Measurements from ENCODE around the gene LMX1A. TPM values are rescaled to one million over a fixed set of nuclear protein-coding genes. Genes with fewer than 3 reads are reported as not detected.

Gene LMX1A
- polyA plus RNA-seq, 3 donors: not detected

DNA sequence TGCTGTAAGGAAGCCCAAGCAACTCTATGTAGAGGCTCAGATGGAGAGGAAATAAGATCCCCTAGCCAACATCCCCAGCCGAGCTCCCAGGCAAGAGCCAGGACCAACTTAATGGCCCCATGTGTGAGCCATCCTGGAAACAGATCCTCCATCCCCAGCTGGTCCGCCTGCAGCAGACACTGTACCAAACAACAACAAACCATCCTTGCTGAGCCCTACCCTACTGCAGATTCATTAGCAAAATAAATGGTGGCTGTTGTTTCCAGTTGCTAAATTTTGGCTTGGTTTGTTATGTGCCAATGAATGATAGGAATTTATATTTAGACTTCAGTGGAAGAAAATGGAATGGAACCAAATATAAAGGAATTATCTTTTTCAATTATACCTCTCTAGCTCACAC is 43.9 kb downstream of the LMX1A start:
- Mint-ChIP-seq H3K9me3 (peaks cover 0 to 3% (median 1%) of the 10 kb centered on the region in 7 donors), H3K4me3 (no peak overlapping the region), H3K27me3 (ENCODE audit: low read depth in 3 of 3) (peaks cover 5 to 10% (median 10%) of the 10 kb centered on the region in 3 donors), H3K27ac (no peak overlapping the region), H3K36me3 (no peaks in the 10 kb centered on the region), H3K4me1 (no peaks in the 10 kb centered on the region)
- Histone ChIP-seq H3K79me2 (ENCODE audit: insufficient read depth, low read length) (no peaks in the 10 kb centered on the region), H3K27ac (ENCODE audit: low read depth in 1 of 2, low read length in 2 of 2) (no peak overlapping the region), H3K9ac (ENCODE audit: insufficient read depth, low read length, poor library complexity, severe bottlenecking) (no peak overlapping the region), H3K9me3 (replicated peaks in 1 of 2; ENCODE audit: control insufficient read depth in 1 of 2, insufficient read depth in 1 of 2, low read length in 2 of 2) (no peaks in the 10 kb centered on the region), H2AFZ (ENCODE audit: insufficient read depth, low read depth, low read length, poor library complexity, severe bottlenecking) (no peak overlapping the region), H3K4me2 (replicated peaks; ENCODE audit: extremely low read depth, low read length, poor library complexity, severe bottlenecking) (no peak overlapping the region), H3K4me1 (ENCODE audit: control insufficient read depth in 1 of 2, insufficient read depth in 2 of 2, low read length in 2 of 2) (no peaks in the 10 kb centered on the region), H3K27me3 (ENCODE audit: control insufficient read depth in 2 of 2, insufficient read depth in 2 of 2, low read length in 2 of 2) (no peaks in the 10 kb centered on the region), H3K36me3 (replicated peaks in 1 of 2; ENCODE audit: control insufficient read depth in 1 of 2, insufficient read depth in 2 of 2, low read length in 2 of 2) (no peaks in the 10 kb centered on the region), H4K20me1 (ENCODE audit: insufficient read depth, low read length) (no peaks in the 10 kb centered on the region), H3K4me3 (replicated peaks in 1 of 3; ENCODE audit: low read depth in 2 of 3, low read length in 3 of 3) (no peak overlapping the region)
- WGBS (ENCODE audit: insufficient coverage): 83% methylated on average over 1 of the region's 2 CpGs
- TF ChIP-seq, protein P1, sequence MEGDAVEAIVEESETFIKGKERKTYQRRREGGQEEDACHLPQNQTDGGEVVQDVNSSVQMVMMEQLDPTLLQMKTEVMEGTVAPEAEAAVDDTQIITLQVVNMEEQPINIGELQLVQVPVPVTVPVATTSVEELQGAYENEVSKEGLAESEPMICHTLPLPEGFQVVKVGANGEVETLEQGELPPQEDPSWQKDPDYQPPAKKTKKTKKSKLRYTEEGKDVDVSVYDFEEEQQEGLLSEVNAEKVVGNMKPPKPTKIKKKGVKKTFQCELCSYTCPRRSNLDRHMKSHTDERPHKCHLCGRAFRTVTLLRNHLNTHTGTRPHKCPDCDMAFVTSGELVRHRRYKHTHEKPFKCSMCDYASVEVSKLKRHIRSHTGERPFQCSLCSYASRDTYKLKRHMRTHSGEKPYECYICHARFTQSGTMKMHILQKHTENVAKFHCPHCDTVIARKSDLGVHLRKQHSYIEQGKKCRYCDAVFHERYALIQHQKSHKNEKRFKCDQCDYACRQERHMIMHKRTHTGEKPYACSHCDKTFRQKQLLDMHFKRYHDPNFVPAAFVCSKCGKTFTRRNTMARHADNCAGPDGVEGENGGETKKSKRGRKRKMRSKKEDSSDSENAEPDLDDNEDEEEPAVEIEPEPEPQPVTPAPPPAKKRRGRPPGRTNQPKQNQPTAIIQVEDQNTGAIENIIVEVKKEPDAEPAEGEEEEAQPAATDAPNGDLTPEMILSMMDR (IDR thresholded peaks at IDR 0.05): no peak
- intact Hi-C loops (cut with micrococcal nuclease): no loop called here
- DNase-seq: no peak

DNA sequence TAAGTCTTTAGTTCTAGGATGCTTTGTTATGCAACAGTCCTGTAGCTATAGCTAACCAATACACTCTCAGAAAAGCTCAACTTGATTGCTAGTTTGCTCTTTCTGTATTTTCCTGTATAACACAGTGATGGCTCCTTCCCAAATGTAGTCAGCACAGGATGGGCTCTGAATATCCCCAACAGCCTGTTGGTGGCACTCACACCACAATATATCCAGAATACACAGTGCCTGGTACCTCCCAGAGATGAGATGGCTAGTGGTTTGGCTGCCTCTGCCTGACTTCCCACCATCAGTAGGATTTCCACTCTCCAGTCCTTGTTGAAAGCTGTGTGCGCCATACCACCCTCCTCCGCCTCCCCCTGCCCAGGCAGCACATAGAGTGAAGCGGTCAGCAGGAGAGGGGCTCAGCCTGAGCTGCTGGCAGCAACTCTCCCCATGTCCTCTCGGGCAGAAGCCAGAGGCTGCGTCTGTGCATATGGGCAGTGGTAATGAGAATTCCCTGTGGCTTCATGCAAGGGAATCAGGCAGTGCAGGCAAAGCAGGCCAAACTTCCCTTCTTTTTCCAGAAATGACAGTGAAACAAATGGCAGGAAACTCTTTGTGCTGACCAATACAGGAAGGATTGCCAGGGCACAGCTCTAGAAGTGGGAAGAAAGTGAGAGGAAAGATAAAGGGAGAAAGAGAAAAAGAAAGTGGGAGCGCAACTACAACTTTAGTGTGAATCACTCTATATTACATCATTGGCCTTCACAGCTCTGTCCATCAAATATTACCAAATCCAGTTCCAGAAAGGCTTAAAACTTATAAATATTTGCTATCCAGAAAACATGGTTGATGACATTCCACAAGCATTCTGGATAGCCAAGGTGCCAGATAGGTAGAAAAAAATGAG is 49.7 kb downstream of the LMX1A start:
- intact Hi-C loops (cut with micrococcal nuclease): no loop called here
- Histone ChIP-seq H3K9me3 (replicated peaks in 1 of 2; ENCODE audit: control insufficient read depth in 1 of 2, insufficient read depth in 1 of 2, low read length in 2 of 2) (no peaks in the 10 kb centered on the region), H3K4me2 (replicated peaks; ENCODE audit: extremely low read depth, low read length, poor library complexity, severe bottlenecking) (no peak overlapping the region), H3K4me3 (replicated peaks in 1 of 3; ENCODE audit: low read depth in 2 of 3, low read length in 3 of 3) (no peak overlapping the region), H3K36me3 (replicated peaks in 1 of 2; ENCODE audit: control insufficient read depth in 1 of 2, insufficient read depth in 2 of 2, low read length in 2 of 2) (no peaks in the 10 kb centered on the region), H3K79me2 (ENCODE audit: insufficient read depth, low read length) (no peaks in the 10 kb centered on the region), H3K27me3 (ENCODE audit: control insufficient read depth in 2 of 2, insufficient read depth in 2 of 2, low read length in 2 of 2) (no peaks in the 10 kb centered on the region), H3K27ac (ENCODE audit: low read depth in 1 of 2, low read length in 2 of 2) (no peak overlapping the region), H4K20me1 (ENCODE audit: insufficient read depth, low read length) (no peaks in the 10 kb centered on the region), H3K9ac (ENCODE audit: insufficient read depth, low read length, poor library complexity, severe bottlenecking) (no peak overlapping the region), H2AFZ (ENCODE audit: insufficient read depth, low read depth, low read length, poor library complexity, severe bottlenecking) (no peak overlapping the region), H3K4me1 (ENCODE audit: control insufficient read depth in 1 of 2, insufficient read depth in 2 of 2, low read length in 2 of 2) (no peaks in the 10 kb centered on the region)
- DNase-seq: no peak
- no peak overlapping the region for H3K4me3 Mint-ChIP-seq
- H3K27me3 Mint-ChIP-seq (ENCODE audit: low read depth in 3 of 3): peaks cover 2 to 6% (median 2%) of the 10 kb centered on the region in 3 donors
- peaks cover 0 to 5% (median 0%) of the 10 kb centered on the region in 7 donors for H3K9me3 Mint-ChIP-seq
- no peaks in the 10 kb centered on the region for H3K36me3 Mint-ChIP-seq
- H3K27ac Mint-ChIP-seq: no peak overlapping the region
- H3K4me1 Mint-ChIP-seq: no peaks in the 10 kb centered on the region
- WGBS (ENCODE audit: insufficient coverage): 75% methylated on average over 1 of the region's 6 CpGs
- TF ChIP-seq, protein P1 (IDR thresholded peaks at IDR 0.05): no peak
